Measurements from ENCODE around the gene CEP290.

The CEP290 gene, protein sequence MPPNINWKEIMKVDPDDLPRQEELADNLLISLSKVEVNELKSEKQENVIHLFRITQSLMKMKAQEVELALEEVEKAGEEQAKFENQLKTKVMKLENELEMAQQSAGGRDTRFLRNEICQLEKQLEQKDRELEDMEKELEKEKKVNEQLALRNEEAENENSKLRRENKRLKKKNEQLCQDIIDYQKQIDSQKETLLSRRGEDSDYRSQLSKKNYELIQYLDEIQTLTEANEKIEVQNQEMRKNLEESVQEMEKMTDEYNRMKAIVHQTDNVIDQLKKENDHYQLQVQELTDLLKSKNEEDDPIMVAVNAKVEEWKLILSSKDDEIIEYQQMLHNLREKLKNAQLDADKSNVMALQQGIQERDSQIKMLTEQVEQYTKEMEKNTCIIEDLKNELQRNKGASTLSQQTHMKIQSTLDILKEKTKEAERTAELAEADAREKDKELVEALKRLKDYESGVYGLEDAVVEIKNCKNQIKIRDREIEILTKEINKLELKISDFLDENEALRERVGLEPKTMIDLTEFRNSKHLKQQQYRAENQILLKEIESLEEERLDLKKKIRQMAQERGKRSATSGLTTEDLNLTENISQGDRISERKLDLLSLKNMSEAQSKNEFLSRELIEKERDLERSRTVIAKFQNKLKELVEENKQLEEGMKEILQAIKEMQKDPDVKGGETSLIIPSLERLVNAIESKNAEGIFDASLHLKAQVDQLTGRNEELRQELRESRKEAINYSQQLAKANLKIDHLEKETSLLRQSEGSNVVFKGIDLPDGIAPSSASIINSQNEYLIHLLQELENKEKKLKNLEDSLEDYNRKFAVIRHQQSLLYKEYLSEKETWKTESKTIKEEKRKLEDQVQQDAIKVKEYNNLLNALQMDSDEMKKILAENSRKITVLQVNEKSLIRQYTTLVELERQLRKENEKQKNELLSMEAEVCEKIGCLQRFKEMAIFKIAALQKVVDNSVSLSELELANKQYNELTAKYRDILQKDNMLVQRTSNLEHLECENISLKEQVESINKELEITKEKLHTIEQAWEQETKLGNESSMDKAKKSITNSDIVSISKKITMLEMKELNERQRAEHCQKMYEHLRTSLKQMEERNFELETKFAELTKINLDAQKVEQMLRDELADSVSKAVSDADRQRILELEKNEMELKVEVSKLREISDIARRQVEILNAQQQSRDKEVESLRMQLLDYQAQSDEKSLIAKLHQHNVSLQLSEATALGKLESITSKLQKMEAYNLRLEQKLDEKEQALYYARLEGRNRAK (N-terminal part only)

DNA sequence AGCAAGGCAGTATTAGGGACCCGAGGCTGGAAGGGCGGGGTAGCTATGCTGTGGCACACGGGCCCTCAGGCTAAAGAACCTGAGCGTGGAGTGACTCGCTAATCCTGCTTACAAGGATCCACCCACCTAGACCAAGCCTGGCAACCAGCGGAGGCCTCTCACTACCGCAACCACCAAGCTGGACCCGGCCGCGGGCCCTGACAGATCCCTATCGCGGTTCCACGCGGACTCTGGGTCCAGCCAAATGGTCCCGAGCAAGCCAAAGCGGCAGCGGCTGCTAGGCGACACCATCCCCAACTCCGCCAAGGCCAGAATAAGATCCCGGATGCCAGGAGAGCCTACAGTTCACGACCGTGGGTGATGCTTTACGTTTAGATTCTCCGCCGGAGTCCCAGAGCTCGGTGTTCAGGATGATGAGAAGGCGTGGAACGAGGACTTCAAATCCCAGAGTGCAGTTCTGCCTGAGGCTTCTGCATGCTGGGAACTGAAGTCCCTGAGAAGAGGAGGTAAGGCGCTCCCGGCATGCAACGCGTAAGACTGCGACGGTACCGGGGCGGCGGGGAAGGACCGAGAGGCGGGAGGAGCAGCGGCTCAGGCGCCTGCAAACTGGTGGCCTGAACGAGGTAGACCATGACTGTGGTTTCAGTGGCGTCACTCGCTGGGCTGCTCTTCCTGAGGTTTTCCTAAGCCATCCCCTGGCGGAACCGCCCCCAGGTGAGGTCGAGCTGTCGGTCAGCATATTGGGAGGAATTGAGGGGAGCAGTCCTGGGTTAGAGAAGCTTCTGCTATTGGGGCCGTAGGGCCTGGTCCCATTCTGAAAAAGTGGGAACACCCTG, at the start of gene CEP290, which contains the start of gene TMTC3:
TSS of gene CEP290 (minus strand) at position 315 of the 836 bp plus-strand sequence. CDS start 781 bp downstream, outside the sequence.
TSS of gene TMTC3 (plus strand) at position 534 of the 836 bp plus-strand sequence. CDS start 6,009 bp downstream, outside the sequence.
- peak; percentile 99 for DNase-seq (ENCODE audit: low read depth, low spot score)

DNA sequence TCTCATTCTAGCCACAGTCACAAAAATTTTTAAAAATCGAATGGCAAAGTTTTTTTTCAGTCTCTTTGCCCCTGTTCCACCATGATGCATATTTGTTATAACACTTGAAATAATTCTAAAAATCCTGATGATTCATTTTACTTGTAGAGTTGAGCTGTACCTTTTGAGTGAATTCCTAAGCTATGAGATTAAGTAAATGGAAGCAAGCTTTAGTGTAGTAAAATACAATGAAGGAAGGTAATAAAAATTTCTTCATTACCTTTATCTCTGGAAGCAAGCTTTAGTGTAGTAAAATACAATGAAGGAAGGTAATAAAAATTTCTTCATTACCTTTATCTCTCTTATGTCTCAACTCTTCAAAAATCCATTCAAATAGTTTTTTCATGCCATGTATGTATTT, 46.3 kb upstream of the CEP290 start:
- DNase-seq (ENCODE audit: low read depth, low spot score): peak; percentile 14

DNA sequence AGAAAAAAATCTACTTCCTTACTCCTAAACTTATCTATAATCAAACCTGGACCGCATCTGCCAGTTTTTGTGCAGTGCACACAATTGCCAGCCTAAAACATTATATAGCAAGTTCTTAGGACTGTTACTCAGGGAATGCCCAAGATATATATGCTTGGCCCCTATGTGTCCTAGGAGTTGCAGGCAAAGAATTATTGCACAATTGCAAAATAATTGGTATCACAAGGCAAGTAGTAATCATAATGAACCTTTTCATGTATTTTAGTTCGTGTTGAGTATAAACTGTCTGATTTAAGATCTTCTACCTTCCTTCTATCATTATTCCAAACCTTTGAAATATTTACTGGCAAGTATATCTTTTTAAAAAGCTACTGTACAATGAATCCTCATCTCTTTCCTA, 45.7 kb upstream of the CEP290 start:
- no peak for DNase-seq (ENCODE audit: low read depth, low spot score)

GRCh38 chr12:88185988-88186387, 44.1 kb upstream of the CEP290 start:
- DNase-seq (ENCODE audit: low read depth, low spot score): peak; percentile 59

- no peak for DNase-seq (ENCODE audit: low read depth, low spot score)
Measured at GRCh38 chr12:88185279-88185678, 43.4 kb upstream of the CEP290 start.

- no peak for DNase-seq (ENCODE audit: low read depth, low spot score)
Measured at GRCh38 chr12:88184196-88184595, 42.3 kb upstream of the CEP290 start.

GRCh38 chr12:88182416-88182815, 40.5 kb upstream of the CEP290 start:
- no peak for DNase-seq (ENCODE audit: low read depth, low spot score)

DNA sequence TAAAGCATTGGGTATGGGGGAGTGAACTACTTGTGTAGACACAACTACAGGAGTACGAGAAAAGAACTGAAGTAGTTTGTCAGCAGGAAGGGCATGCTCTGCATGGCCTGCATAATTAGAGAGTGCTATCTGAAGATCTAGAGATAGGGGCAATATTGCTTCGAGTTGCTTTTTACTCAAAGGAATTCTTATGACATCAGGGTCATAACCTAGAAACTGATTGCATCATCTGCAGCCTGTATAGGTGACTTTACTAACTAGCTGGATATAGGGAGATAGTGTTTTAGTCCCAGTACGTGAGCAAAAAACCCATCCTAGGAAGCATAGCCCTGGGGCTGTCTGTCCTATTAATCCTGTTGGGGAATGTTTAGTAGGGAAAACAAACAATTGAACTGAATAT, 40.0 kb upstream of the CEP290 start:
- no peak for DNase-seq (ENCODE audit: low read depth, low spot score)

DNA sequence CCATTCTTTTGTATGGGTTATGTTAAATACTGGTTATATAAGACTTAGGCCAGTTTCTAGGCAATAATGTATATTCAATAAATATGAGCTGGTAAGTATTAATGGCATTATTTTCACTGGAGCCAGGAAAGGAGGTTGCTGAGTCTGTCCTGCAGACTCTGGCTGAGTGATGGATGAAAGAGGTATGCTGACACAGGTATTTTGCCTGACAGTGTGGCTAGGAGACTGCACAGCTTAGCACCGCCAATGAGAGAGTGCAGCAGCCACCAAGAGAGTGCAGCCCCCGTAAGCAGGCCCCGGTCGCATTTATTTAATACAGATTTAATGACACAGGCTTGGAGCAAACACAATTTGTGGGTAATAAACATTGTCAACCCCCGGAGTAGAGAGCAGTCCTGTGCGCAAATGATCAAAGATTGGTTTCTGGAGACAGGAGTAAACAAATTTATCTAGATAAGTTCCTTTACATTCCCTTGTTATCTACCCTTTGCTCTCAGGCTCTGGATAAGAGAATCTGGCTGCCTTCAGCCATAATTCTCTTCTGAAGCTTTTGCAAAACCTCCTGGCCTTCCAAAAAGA, 37.6 kb upstream of the CEP290 start:
- DNase-seq (ENCODE audit: low read depth, low spot score): no peak

DNA sequence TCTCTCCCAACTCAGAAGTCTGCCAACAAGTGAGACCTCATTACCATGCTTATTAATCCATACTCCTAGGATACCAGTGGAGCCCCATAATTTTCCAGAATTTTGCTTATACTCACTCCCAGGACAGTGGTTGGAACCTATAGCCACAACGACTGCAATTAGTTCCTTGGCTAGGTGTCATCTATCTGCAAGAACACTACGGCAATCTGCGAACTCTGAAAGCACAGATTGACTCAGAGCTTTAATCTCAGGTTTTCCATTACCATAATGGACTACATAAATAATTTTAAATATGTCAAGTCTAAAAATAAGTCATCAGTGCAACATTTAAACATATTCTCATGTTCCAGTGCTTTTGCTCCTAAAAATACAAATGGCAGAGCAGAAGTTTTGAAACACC, 33.7 kb upstream of the CEP290 start:
- DNase-seq (ENCODE audit: low read depth, low spot score): no peak

- no peak for DNase-seq (ENCODE audit: low read depth, low spot score)
Measured at GRCh38 chr12:88172844-88173407, 31.0 kb upstream of the CEP290 start.

- DNase-seq (ENCODE audit: low read depth, low spot score): no peak
Measured at GRCh38 chr12:88167384-88167783, 25.5 kb upstream of the CEP290 start.

DNA sequence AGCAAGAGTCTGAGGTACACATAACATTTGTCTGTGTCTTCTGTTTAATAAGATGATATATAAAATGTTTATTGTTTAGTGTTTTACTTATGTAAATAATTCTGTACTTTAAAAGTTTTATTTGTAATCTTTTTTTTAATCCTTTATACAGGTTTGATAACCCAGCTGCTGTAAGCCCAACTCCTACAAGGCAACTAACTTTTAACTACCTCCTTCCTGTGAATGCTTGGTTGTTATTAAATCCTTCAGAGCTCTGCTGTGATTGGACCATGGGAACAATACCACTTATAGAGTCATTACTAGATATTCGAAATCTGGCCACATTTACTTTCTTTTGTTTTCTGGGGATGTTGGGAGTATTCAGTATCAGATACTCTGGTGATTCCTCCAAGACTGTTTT, 24.3 kb upstream of the CEP290 start:
- DNase-seq (ENCODE audit: low read depth, low spot score): no peak

- no peak for DNase-seq (ENCODE audit: low read depth, low spot score)
Measured at GRCh38 chr12:88163371-88163770, 21.5 kb upstream of the CEP290 start.

GRCh38 chr12:88156075-88156654, 14.3 kb upstream of the CEP290 start:
- DNase-seq (ENCODE audit: low read depth, low spot score): no peak

GRCh38 chr12:88153959-88154358, 12.1 kb upstream of the CEP290 start:
- peak; percentile 51 for DNase-seq (ENCODE audit: low read depth, low spot score)

- no peak for DNase-seq (ENCODE audit: low read depth, low spot score)
Measured at GRCh38 chr12:88150063-88150462, 8.2 kb upstream of the CEP290 start.

GRCh38 chr12:88145567-88146505, 3.9 kb upstream of the CEP290 start:
- no peak for DNase-seq (ENCODE audit: low read depth, low spot score)
